ENCODE results near the gene MAP1LC3B2.

DNA sequence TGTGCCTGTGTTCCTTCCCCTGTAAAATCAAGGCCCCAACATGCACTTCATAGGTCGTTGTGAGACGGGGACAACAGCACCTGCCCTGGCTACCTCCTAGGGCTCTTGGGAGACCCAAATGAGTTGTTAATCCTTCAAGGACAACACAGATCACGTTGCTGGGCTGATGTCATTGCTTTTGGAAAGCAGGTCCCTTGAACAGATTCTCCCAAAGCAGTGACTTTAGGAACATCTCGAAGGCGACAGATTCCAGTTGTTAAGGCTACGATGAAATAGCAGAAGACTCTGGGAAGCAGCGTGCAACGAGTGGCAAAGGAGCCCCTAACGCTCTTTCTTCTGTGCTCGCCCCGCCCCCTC is 26.2 kb upstream of the MAP1LC3B2 start:
- TF ChIP-seq, protein P1, sequence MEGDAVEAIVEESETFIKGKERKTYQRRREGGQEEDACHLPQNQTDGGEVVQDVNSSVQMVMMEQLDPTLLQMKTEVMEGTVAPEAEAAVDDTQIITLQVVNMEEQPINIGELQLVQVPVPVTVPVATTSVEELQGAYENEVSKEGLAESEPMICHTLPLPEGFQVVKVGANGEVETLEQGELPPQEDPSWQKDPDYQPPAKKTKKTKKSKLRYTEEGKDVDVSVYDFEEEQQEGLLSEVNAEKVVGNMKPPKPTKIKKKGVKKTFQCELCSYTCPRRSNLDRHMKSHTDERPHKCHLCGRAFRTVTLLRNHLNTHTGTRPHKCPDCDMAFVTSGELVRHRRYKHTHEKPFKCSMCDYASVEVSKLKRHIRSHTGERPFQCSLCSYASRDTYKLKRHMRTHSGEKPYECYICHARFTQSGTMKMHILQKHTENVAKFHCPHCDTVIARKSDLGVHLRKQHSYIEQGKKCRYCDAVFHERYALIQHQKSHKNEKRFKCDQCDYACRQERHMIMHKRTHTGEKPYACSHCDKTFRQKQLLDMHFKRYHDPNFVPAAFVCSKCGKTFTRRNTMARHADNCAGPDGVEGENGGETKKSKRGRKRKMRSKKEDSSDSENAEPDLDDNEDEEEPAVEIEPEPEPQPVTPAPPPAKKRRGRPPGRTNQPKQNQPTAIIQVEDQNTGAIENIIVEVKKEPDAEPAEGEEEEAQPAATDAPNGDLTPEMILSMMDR (IDR thresholded peaks at IDR 0.05): no peak
- no peak for TF ChIP-seq SIN3A (IDR thresholded peaks at IDR 0.05; ENCODE audit: borderline replicate concordance, insufficient read depth, low read depth, low read length)
